CD4-positive, alpha-beta T cell treated with Interleukin-10 for 1 hour (primary cell): ENCODE results near the gene SFTPA2.
"Not testable (repeated sequence)": the region's sequence is repeated elsewhere in the genome, so short reads cannot be mapped to it uniquely, and the experiment has no call there.

ENCODE experiments used
- DNase-seq: peaks from one replicate; pipeline ENCODE4 v3.0.0-alpha.2; 2020

SFTPA2 gene

GRCh38 chr10:79556961-79557360, 3.2 kb downstream of the SFTPA2 start:
- not testable (repeated sequence) for DNase-seq

DNA sequence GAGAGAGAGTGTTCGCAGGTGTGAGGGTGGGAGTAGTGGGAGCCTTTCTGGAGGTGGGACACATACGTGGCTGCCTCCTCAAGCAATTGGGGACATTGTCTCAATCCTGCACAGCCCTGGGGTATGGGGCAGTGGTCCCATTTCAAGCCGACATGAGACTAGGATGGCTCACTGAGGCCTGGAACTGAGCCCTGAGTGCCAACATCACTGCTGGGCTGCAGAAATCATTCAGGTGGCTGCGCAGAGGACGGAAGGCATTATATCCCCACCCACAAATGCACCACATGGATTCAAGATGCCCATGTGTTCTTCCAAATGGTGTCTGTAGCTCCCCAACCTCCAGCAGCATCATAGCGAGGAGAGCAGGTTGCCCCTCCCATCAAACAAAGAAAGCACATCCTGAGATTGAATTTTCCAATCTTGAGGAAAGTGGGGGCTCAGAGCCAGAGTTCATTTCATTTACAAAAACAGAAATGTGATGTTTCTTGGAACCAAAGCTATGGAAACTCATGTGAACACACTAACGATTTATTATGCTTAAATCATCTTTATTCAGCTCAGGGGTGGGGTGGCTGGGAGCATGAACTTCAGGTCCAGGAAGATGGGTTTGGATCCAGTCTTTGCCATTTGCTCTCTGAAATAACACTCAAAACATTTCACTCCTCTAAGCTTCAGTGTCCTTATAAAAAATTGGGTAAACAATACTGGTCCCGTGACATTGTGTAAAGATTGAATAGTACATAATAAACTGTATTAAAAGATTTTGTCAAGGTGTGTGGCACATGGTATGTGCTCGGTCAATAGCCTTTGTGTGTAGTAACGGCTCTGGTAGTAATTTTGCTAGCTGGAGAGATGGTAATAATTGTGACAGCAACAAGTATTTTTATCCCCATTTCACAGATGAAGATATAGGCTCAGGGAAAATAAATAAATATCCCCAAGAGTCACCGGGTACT, 4.6 kb downstream of the SFTPA2 start:
- DNase-seq = no peak

- DNase-seq = no peak
Measured at GRCh38 chr10:79552143-79552542, 8.1 kb downstream of the SFTPA2 start.

- no peak for DNase-seq
Measured at GRCh38 chr10:79547973-79548372, 12.2 kb downstream of the SFTPA2 start.

GRCh38 chr10:79547128-79547527, 13.1 kb downstream of the SFTPA2 start:
- not testable (repeated sequence) for DNase-seq

DNA sequence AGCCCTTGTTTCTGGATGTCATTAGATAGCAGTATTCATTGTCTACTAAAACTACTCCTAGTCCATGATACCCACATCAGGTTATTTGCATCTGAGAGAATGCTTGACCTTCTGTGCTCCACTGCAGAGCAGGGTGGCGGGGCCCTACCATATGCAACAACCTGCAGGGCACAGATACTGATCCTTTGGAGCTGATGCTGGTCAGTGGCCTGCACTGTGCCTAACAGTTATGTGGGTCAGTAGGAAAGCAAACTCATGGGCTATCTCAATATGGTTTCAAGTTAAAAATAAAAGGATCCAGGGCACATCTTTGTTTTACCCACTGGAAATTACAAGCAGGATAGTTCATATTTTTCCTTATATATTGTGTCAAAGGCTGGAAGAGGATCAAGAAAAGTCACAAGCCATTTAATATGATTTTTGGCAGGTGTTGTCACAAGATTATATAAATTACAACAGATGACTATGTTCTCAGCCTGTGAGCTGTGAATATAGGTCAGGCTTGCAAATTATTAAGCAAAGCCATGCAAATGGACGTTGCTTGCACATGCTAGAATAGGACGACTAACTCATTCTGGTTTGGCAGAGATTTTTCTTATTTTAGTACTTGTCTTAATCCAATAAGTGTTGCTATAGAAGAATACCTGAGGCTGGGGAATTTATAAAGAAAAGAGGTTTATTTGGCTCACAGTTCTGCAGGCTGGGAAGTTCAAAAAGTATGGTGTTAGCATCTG, 15.1 kb downstream of the SFTPA2 start:
- not testable (repeated sequence) for DNase-seq

GRCh38 chr10:79544408-79544807, 15.8 kb downstream of the SFTPA2 start:
- DNase-seq = not testable (repeated sequence)

DNA sequence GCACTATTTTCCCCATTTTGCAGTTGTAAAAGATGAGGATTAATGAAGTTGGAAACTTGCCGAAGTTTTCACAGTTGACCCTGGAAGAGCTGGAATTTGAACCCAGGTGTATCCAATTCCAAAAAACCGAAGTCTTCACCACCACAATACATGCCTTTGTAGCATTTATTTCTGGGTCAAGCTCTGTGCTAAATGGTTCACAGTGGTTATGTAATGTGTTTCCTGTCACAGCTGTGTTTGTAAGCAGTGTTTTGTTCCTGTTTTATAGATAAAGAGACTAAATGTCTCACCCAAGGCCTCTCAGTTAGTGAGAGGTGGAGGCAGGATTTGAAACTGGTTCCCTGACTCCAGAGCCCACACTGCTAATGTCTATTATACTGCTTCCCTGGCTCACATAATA, 17.6 kb downstream of the SFTPA2 start:
- DNase-seq = no peak

GRCh38 chr10:79540930-79541329, 19.3 kb downstream of the SFTPA2 start:
- not testable (repeated sequence) for DNase-seq

DNA sequence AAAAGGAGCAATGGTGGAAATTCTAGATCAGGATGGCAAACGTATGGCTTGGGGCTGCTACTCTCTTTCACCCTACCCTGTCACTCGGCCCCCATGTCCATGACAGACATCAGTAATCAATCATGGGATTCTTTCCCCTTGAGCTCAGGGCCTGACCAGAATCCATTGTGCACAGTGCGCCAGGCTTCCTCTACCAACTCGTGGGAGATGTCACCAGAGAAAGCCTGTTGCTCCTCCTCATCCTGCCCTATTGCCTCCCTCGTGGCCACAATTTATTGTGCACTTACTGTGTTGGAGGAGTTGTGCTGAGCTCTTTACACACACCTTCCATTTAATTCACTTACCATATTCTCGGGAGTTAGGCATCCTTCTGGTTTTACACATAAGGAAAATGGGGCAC, 21.9 kb downstream of the SFTPA2 start:
- not testable (repeated sequence) for DNase-seq

DNA sequence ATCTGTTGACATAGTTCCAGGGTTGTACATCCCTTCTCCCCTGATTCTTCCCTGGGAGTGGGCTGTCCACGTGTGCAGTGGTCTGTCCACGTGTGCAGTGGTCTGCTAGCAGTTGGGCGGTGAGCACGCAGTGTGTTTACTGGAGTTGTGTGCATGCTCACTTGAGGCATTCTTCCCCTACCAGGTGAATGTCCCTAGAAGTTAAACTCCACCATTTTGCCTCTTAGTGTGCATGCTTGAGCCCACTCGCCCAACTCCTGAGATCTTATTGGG, 26.4 kb downstream of the SFTPA2 start:
- DNase-seq = not testable (repeated sequence)

GRCh38 chr10:79533142-79533902, 26.9 kb downstream of the SFTPA2 start:
- DNase-seq = not testable (repeated sequence)

DNA sequence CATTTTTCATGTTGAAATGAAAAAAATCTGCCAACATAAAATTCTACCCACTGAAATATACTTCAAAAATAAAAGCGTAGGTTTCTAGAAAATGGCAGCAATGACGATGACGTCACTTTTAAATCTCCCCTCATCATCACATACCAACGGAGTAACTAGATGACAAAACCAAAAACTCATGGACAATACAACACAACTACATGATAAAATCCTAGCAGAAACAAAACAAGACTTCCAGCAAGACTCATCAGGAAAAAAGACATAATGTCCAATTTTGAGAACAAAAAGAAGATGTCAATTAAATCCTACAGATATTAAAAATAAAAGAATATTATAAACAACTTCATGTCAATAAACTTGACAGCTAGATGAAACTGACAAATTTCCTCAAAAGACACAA, 31.9 kb downstream of the SFTPA2 start:
- not testable (repeated sequence) for DNase-seq

DNA sequence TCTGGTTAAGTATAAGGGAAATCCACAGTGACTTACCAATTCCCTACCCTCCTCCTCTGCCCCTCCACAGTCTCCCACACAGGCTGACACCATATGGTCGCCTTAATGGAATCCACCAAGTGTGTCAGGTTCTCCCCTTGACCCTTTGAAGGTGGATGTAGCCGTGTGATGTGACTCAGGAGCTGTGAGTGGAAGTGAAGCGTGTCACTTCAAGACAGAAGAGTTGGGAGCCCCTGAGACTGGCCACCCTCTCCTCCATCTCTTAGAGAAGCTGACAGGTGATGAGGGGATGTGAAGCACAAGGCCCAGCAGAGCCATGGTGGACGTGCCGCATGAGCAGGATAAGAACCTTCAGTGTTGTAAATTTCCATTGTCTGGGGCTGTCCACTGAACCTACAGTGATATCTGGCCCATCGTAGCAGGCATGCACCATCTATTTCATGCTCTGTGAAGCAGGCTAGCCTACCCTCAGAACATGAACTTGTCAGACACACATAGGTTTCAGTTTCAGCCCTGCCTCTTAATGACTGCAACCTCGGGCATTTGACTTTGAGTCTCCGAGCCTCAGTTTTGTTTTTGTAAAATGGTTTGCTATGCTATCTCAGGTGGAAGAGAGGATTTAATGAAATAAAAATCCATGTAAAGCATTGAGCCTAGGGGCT, 35.0 kb downstream of the SFTPA2 start:
- DNase-seq = not testable (repeated sequence)

DNA sequence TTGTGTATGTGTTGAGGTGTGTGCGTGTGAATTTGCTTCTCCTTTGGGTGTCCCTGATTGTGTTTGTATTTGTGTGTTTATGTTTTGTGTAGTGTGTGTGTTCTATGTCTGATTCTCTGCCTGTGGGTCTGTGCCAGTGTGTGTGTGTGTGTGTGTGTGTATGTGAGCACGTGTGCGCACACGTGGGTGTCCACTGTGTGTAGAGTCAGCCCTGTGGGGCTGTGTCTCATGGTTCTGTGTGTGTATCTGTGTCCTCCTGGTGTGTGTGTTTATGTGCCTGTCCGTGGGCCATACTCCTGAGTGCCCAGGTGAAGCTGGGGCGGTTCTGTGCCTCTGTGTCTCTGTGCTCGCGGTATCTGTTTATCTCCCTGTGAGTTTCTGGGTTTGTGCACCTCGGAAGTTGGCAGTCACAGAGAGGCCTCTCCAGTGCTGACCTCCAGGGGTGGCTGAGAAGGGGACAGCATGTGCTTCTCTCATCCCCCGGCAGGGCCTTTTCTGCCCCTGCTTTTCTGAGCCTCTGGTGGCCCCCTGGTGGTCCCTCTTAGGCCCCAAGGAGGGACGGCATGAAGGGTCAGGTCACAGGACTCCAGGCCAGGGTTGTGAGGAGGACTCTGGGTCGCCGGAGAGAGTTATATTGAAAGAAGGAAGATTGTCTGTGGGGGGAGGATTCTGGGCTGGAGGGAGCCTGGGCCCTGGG, 36.9 kb downstream of the SFTPA2 start:
- not testable (repeated sequence) for DNase-seq

- not testable (repeated sequence) for DNase-seq
Measured at GRCh38 chr10:79522464-79522863, 37.7 kb downstream of the SFTPA2 start.

DNA sequence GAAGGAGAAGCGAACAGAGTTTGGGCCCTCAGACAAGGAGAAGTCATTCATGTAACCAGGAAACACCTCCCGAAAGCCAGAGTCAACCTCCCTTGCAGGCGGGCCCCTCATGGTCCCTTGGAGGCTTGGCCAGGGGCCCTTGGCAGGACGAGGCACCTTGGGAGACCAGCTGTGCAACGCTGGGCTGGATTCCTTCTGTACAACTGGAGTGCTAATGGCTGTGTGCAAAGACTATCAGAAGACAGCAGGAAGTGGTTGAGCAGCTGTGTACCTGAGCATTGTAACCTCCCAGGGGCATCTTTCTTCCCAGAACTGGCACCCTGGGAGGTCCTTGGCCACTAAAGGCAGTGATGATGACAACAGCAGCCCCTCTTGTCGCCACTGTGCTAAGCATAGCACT, 38.5 kb downstream of the SFTPA2 start:
- DNase-seq = not testable (repeated sequence)

DNA sequence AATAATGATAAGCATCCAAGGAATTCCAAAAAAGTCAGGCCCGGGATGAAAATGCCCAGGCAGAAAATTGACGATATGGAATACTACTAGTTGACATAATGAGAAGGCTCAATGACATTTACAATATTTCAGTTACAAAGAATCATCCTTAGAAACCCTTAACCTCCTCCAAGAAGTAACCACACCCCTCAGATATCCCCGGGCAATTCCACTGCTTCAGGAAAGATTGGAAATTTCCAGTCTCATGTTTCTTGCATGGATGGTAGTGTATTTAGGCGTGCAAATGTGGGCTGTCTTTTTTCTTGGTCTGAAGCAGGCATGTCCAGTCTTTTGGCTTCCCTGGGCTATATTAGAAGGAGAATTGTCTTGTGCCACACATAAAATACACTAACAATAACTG, 42.6 kb downstream of the SFTPA2 start:
- not testable (repeated sequence) for DNase-seq

GRCh38 chr10:79516532-79517205, 43.5 kb downstream of the SFTPA2 start:
- not testable (repeated sequence) for DNase-seq

- not testable (repeated sequence) for DNase-seq
Measured at GRCh38 chr10:79511891-79512583, 48.2 kb downstream of the SFTPA2 start, which contains the start of gene EIF5AL1. EIF5AL1 (plus strand) TSS chr10:79512533; CDS start chr10:79512650, 117 bp downstream.
